COLO668 (cell line): ENCODE results near the gene H2BW1.
"Not testable (repeated sequence)": the region's sequence is repeated elsewhere in the genome, so short reads cannot be mapped to it uniquely, and the experiment has no call there.

Experiments used
- DNase-seq: peaks from one replicate; lab custom pipeline; 2025; ENCODE audit not compliant: unreplicated experiment; lab: John Stamatoyannopoulos, UW

The H2BW1 gene, protein sequence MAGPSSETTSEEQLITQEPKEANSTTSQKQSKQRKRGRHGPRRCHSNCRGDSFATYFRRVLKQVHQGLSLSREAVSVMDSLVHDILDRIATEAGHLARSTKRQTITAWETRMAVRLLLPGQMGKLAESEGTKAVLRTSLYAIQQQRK

DNA sequence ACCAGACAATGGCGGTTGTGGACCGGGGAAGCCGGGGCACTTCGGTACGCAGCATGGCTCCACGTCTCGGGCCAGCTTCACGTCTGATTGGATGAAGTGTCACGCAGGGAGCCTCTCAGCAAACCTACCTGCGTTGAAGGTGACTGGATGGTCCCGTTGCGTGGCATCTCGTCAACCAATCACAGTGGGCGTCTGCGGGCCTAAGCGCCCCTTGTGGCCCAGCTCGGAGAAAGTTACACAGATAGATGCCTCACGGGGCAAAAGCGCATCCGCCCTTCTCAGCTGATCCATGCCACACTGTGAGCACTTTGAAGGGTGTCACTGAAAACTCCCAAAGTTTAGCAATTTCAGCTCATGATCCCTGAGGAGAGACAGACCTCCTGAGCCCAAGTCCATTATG lies at the start of gene H2BW1:
H2BW1 (minus strand) TSS at position 103 of the 400 bp plus-strand sequence. CDS start 132 bp downstream, outside the sequence.
- no peak for DNase-seq

DNA sequence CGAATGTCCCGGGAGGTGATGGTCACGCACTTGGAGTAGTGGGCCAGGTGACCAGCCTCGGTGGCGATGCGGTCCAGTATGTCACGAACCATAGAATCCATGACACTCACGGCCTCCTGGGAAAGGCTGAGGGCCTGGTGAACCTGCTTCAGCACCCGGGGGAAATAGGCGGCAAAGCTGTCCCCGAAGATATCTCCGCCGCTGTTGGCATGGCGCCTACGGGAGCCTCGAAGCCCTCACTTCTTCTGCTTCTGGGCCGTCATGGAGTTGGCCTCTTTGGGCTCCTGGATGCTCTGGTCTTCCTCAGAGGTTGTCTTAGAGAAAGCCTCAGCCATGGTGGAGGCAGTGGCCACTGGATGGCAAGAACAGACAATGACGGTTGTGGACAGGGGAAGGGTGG lies 49.1 kb upstream of the H2BW1 start:
- DNase-seq = not testable (repeated sequence)

DNA sequence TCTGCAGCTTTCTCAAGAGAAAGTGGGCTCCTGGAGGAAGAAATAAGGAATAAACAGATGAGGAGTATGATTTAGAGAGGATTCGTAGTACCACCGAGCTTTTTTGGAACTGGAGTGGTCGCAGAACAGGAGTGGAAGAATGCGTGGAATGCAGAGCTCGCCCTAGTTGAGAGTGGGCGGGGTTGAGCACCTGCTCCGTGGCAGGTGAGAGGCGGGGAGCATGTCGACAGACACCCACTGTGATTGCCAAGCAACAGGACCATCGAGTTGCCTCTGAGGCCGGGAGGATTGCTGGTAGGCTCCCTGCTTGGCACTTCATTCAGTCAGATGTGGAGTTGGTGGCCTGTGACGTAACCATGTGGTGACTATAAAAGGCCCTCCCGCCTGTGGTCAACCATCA lies 41.4 kb upstream of the H2BW1 start:
- DNase-seq = not testable (repeated sequence)

DNA sequence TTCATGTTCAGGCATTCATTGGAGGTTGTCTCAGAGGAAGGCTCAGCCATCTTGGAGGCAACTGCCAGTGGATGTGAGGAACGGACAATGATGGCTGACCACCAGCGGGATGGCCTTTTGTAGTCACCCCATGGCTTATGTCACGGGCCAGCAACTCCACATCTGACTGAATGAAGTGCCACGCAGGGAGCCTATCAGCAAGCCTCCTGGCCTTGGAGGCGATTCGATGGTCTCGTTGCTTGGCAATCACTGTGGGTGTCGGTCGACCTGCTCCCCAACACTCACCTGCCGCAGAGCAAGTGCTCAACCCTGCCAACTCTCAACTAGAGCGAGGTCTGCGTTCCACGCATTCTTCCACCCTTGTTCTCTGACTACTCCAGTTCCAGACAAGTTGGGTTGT lies 33.7 kb upstream of the H2BW1 start:
- DNase-seq = no peak

DNA sequence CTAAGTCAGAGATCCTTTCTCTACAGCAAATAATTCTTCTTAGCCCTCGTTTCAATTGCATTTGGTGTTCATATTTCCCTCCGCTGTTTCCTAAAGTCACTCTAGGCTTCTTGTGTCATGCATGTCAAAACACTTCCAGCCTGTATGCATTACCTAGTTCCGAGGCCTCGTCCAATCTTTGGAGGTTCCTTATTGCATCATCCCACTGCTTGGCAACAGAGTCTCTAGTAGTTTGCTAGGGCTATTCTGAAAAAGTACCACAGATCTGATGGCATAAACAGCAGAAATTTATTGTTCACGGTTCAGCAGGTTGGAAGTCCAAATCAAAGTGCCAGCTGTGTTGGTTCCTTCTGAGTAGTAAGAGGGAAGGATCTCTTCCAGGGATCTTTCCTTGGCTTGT lies 32.1 kb upstream of the H2BW1 start:
- DNase-seq = no peak

DNA sequence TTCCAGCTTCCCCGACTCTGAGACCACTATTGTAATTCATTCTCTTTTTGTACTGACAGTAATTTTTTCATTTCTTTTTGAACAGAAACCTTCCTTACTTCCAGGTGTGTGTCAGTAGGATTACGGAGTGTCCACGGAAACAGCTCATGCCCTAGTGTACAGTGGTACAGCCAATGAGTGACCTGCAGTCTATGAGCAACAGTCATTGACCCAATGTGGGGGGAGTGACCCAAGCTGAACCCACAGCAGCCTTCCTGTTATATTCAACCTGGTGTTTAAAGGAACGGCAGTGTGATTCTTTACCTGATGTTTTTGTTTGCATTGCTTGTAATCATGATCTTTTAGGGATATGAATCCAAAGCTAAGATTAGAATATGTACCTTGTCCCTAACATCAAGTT lies 27.5 kb upstream of the H2BW1 start:
- DNase-seq = no peak

DNA sequence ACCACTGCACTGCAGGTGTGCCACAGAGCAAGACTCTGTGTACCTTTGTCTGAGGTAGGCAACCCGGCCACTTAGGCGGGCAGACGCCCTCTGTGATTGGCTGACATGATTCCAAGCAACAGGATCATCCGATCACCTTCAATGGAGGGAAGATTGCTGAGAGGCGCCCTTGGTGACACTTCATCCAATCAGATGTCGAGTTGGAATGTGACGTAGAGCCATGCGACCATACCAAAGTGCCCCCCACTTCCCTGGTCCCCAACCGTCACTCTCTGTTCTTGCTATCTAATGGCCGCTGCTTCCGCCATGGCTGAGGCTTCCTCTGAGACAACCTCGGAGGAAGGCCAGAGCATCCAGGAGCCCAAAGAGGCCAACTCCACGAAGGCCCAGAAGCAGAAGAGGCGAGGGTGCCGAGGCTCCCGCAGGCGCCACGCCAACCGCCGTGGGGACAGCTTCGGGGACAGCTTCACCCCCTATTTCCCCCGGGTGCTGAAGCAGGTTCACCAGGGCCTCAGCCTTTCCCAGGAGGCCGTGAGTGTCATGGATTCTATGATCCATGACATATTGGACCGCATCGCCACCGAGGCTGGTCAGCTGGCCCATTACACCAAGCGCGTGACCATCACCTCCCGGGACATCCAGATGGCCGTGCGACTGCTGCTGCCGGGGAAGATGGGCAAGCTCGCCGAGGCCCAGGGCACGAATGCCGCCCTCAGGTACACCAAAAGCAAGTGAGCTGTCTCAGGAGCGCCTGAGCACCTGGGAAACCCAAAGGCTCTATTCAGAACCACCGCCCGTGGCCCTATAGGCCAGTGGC lies 26.4 kb upstream of the H2BW1 start, which contains the start of gene H2BW2:
H2BW2 (plus strand) TSS at position 268 of the 817 bp plus-strand sequence; CDS start at position 307, 39 bp downstream.
- DNase-seq = no peak

DNA sequence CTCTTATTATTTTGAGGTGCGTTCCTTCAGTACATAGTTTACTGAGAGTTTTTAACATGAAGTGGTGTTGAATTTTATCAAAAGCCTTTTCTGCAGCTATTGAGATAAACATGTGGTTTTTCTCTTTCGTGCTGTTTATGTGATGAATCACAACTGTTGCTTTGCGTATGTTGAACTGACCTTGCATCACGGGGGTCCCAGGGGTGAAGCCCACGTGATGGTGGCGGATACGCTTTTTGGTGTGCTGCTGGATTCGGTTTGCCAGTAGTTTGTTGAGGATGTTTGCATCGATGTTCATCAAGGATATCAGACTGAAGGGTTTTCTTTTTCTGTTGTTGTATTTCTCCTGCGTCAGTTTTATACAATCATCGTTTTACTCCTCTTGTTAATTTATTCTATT lies 4.6 kb upstream of the H2BW1 start:
- DNase-seq = no peak

DNA sequence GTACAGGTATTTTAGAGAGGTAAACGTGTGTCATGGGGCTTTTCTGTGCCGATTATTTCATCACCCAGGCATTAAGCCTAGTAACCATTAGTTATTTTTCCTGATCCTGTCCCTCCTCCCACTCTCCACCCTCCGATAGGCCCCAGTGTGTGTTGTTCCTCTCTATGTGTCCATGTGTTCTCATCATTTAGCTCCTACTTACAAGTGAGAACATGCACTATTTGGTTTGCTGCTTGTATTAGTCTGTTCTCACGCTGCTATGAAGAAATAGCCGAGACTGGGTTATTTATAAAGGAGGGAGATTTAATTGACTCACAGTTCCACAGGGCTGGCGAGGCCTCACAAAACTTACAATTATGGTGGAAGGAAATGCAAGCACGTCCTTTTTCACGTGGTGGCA lies 2.1 kb upstream of the H2BW1 start:
- not testable (repeated sequence) for DNase-seq

DNA sequence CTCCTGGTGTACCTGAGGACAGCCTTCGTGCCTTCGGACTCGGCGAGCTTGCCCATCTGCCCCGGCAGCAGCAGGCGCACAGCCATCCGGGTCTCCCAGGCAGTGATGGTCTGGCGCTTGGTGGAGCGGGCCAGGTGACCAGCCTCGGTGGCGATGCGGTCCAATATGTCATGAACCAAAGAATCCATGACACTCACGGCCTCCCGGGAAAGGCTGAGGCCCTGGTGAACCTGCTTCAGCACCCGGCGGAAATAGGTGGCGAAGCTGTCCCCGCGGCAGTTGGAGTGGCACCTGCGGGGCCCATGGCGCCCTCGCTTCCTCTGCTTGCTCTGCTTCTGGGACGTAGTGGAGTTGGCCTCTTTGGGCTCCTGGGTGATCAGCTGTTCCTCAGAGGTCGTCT lies 350 bp downstream of the H2BW1 start:
- no peak for DNase-seq

DNA sequence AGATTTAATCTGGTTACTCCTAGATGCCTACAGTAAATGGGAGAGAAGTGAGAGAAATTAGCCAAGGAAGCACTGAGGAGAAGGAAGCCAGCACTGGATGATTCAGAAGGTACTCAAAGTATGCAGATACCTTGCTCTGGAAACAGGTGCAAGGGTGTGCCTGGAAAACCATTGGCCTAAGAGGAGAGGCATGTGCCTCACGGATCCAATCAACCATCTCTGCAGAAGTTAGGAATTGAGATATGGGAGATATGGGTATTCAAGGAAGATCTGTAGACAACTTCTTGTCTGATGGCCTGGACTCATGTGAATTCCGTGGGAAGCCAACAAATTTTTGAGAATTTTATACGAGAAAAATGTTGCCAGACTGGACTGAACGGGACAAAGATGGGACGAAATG lies 4.7 kb downstream of the H2BW1 start:
- DNase-seq = no peak

DNA sequence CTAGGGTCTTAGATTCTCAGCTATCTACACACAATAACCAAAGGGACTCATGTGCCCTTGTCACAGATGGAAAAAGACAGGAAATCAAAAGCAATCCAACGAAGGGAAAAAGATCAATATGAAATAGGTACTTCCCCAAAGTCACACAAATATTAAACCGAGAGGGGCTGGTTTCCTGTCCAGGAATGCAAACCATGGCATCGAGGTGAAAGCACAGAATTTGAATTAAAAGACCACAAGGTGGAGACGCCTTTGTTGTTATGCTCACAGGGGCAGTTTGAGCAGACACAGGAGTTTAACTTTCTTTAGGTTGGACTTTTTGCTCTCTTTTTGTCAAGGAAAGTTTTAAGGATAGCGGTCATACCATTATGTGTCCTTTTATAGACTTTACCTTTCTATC lies 14.3 kb downstream of the H2BW1 start:
- DNase-seq = no peak

DNA sequence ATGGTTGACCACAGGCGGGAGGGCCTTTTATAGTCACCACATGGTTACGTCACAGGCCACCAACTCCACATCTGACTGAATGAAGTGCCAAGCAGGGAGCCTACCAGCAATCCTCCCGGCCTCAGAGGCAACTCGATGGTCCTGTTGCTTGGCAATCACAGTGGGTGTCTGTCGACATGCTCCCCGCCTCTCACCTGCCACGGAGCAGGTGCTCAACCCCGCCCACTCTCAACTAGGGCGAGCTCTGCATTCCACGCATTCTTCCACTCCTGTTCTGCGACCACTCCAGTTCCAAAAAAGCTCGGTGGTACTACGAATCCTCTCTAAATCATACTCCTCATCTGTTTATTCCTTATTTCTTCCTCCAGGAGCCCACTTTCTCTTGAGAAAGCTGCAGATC lies 30.0 kb downstream of the H2BW1 start:
- not testable (repeated sequence) for DNase-seq

DNA sequence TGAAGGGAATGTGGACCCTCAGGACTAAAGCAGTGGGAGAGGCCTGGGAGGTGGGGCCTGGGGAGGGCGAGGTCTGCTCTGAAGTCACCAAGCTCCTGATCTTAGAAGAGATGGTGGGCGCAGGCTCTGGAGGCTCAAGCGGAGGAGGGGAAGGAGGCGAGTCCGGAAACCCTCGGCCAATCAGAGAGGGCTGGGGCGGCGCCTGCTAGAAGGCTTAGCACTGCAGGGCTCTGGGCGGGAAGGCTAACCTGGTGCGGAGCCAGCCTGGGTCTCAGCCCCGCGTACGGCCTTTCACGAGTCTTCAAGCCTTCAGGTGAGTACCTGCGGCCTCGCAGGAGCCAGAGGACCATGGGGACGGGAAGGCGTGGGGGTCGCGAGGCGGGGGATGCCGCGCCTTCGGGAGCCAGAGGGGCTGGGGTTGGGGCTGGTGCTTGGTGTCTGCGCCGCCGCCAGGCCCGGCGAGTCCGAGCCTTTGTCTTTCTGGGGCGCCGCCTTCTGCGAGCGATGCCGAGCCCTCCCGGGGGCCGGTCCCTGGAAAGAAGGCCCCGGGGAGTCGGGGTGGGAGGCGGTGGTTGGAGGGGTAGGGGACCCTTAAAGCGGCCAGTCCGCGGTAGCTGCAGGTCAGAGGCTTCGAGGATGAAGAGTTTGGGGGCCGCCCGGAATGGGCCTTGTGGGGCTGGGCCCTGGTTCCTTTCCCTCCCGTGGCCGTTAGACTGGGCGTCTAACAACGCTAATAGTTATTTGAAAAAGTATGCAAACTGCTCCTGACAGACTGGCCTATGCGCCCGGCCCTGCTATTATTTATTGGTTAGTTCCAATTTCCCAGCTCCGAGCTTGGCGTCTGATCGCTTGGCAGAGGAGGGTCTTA lies 50.9 kb downstream of the H2BW1 start, which contains the start of gene TMSB15B:
TMSB15B (plus strand) TSS at position 217 of the 868 bp plus-strand sequence.
- not testable (repeated sequence) for DNase-seq
